ENCODE measurements around the gene ASB8.

The ASB8 gene, protein sequence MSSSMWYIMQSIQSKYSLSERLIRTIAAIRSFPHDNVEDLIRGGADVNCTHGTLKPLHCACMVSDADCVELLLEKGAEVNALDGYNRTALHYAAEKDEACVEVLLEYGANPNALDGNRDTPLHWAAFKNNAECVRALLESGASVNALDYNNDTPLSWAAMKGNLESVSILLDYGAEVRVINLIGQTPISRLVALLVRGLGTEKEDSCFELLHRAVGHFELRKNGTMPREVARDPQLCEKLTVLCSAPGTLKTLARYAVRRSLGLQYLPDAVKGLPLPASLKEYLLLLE

DNA sequence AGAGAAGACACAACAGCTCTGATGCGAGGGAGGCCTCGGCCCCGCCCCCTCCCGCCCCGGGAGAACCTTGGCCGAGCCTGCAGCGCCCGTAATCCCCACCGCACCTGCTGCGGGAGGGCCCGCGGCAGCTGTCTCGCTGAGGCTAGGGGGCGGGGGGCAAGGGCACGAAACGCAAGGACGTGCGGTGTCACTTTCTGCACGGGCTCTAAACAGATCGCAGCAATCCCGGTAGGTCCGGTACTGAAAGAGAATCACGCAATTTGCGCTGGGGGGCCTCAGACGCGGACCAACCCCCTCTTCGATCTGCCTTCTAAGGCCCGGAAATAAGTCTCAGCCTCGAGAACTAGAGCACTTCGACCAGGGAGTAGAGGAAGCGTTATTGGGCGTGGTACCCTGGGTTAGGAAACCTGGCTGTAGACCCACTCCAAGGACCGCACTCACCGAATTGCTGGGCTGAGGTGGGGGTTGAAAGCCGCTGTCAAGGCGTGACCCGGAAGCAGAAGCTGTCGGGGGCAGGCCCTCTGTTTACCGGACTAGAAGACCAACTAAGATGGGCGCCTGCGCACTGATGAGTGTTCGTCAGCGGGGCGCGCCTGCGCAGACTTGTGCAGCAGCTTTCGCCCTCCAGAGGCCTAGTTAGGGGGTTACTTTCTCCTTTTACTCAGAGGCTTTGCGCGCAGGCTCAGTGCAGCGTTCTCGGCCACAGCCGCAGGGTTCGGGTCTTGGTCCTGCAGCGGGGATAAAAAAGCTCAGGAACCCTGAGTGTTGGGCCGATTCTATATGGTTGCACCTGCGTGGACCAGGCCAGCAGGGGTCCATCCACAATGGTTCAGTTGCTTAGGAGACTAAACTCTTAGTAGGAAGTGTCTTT lies at the start of gene ASB8:
Gene ASB8 (minus strand): TSS at position 498 of the 871 bp plus-strand sequence. CDS start 4,019 bp downstream, outside the sequence.
- peak; percentile 99 for DNase-seq (ENCODE audit: low read depth, low spot score)

DNA sequence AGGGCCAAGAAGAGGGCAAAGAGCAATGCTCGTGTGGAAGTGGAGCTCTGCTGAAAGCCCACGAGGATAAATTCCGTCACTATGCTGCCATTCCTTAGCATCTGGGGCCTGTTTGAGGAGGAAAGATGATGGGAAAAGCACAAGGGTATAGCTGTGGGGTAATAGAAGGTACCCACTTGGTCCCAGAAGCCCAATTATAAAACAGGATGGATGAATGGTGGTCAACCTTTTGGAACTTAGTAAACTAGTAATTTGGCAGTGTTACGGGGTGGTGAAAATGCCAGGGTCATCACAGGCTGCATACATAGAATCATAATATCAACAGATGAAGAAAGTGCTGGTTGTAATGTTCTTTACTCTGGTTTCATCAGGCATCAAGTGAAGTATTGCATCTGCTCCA lies 45.9 kb upstream of the ASB8 start, which contains the start of gene OR10AD1:
Gene OR10AD1 (minus strand): TSS at position 101 of the 400 bp plus-strand sequence. CDS start 0 bp downstream, at position 101.
- no peak for DNase-seq (ENCODE audit: low read depth, low spot score)

DNA sequence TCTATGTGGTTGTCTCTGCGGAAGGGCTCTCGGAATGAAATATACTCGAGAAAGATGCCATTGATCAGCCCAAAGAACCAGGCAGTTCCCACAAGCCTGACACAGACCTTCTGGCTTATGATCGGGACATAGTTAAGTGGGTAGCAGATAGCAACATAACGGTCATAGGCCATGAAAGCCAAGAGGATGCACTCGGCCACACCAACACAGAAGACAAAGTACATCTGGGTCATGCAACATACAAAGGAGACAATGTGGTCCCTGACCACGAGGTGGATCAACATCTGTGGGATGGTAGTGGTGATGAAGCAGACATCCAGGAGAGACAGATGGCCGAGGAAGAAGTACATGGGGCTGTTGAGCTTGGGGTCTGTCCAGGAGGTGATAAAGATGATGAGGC lies 45.5 kb upstream of the ASB8 start:
- no peak for DNase-seq (ENCODE audit: low read depth, low spot score)

- no peak for DNase-seq (ENCODE audit: low read depth, low spot score)
Observed at GRCh38 chr12:48201516-48201915, 44.2 kb upstream of the ASB8 start.

DNA sequence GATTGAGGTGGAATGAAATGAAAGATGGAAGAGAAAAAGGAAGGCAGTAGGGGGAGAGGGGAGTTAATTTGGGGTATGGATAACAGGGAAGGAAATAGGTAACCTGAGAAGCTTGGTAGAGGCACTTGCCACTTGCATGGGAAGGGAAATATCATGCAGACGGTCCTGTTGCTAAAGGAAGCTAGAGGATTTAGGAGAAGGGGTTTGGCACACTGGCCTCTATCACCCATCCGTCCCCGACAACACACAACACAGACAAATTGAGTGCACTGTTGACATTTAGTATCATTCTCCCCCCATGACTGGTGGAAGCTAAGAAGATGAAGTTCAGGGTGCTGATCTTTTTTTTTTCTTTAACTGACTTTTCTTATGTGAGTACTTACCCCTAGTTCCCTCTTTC lies 43.8 kb upstream of the ASB8 start:
- no peak for DNase-seq (ENCODE audit: low read depth, low spot score)

DNA sequence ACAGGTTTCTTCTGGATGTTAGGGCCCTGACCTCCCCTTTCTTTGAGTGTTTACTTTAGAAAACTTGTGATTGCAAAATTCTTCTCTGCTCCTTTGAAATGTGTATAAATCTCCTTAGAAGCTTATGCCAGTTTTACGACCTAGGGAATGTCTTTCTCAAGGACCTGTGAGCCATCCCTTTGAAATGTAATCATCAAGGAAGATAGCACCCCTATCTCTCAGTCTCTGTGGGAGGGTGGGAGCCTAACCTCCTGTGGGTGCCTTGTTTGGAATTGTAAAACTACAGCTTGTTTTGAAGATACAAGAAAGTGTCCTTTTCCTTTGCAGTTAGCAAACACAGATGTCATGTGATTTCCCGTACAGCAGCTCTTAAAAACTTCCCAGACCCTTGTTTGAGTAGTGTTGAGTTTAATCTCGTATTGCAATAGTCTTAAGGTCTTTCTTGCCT lies 42.5 kb upstream of the ASB8 start:
- DNase-seq (ENCODE audit: low read depth, low spot score), result peak; percentile 59

GRCh38 chr12:48198985-48199384 lies 41.7 kb upstream of the ASB8 start:
- no peak for DNase-seq (ENCODE audit: low read depth, low spot score)

- DNase-seq (ENCODE audit: low read depth, low spot score), result no peak
Observed at GRCh38 chr12:48198672-48198971, 41.3 kb upstream of the ASB8 start.

DNA sequence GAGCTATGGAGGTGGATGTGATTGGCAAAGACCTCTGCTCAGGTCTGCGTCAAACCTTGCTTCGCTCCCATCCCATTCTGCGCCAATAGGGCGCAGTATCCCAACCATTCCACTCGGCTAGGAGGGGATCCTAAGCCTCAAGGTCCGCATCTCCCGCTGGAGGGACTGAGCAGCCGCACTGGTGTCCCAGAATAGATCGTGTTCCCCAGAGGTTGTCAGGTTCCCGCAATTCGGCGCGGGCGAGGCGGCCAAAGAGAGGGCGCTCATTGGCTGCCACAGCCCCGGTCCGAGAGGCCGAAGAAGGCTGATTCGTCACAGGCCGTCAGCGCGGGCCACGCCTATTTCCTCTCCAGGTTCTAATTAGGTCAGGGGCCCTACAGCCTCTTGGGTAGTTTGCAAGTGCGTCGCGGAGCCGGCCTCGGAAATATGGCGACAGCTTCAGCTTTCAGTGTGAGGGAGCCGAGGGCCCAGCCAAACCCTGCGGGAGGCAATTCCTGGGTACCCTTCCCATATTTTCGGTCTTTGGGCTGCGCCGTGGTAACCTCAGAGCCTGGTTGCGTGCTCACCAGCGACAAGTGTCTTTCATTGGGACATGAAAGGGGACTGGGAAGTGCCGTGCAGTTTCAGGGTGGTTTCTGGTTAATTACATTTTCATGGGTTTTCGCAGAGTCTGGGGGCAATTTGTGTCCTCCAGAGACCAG lies 40.8 kb upstream of the ASB8 start:
- DNase-seq (ENCODE audit: low read depth, low spot score), result peak; percentile 98

DNA sequence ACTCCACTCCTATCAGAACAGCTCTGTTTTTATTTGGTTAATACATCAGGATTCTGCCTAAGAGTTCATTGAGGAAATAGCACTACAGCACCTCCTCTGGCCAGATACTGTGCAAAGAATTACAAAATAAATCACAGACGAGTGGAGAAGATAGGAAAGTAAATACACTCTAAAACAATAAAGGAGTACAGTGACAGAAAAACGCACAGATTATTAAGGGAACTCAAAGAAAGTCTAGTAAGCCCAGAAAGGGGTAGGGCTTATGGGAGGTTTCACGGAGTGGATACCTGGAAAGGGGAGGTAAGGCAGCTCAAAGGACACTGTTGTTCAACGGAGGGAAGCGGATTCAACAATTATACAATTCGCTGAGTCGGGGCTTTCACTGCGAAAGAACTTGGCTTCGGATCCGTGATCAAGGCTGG lies 40.2 kb upstream of the ASB8 start:
- DNase-seq (ENCODE audit: low read depth, low spot score), result no peak

- no peak for DNase-seq (ENCODE audit: low read depth, low spot score)
Observed at GRCh38 chr12:48194799-48195201, 37.5 kb upstream of the ASB8 start.

DNA sequence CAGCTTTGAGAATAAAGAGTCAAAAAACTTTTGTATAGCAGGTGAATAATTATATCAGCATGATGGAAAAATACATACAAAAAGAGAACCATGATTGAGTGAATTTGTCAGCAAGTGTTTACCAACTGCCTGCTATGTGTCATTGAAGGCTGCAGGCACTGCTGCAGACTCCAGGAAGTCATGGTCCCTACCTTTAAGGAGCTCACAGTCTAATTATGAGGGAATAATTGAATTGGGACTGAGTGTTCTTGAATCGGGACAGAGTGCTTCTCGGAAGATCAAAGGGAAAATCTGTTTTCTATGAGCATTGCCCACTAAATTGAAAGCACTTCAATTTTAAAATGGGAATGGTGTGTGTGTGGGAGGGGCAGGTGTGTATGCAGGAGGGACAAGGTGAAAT lies 36.3 kb upstream of the ASB8 start:
- DNase-seq (ENCODE audit: low read depth, low spot score), result no peak

GRCh38 chr12:48192861-48193260 lies 35.5 kb upstream of the ASB8 start:
- DNase-seq (ENCODE audit: low read depth, low spot score), result no peak

DNA sequence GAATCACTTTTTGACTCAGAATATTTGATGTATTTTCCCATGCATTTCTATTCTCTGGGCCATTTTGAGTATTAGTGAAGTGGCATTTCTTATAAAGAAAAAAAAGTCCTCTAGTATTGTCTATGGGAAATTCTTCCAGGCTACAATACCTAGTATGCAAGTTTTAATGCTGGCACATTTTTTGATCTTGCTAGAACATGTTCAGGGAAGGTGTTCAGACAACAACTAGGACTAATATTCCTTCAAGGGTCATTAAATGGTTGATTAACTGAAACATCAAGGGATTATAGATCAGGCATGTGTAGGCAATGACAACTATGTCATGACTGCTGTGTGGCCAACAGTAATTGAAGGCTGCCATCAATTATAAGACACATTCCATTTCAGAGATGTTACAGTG lies 33.8 kb upstream of the ASB8 start:
- DNase-seq (ENCODE audit: low read depth, low spot score), result no peak

DNA sequence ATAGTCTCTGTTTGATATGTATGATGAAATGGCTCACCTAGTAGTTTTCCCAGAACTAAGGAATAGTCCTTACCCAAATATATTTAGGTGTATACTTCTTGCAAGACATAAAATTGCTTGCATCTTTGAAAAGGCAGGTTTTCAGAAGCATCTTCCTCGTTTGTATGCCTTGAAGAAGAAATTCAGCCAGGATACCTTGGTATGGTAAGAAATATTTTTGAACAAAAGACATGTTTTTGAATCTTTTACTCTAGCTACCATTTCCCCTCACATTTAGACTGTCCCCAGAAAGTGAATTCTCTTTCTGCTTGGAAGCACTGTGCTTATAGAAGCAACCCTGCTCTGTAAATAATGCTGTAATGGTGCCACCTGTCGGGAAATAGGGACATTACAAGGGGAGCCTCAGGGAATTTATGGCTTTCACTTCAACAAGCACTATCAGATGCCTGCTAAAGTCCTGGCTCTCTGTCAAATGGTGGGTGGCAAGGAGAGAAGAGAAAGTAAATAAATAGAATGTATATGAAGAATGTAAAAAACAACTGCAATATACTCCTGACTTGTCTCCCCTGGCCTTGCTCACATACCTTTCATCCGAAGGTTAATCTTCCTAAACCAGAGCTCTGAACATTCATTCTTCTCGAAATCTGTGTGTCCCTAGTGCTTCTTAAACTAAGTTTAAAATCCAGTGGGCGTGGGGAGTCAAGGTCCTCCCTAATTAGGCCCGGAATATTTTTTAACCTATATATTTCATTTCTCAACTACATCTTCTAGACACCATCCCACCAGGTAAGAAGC lies 32.2 kb upstream of the ASB8 start:
- DNase-seq (ENCODE audit: low read depth, low spot score), result peak; percentile 82

DNA sequence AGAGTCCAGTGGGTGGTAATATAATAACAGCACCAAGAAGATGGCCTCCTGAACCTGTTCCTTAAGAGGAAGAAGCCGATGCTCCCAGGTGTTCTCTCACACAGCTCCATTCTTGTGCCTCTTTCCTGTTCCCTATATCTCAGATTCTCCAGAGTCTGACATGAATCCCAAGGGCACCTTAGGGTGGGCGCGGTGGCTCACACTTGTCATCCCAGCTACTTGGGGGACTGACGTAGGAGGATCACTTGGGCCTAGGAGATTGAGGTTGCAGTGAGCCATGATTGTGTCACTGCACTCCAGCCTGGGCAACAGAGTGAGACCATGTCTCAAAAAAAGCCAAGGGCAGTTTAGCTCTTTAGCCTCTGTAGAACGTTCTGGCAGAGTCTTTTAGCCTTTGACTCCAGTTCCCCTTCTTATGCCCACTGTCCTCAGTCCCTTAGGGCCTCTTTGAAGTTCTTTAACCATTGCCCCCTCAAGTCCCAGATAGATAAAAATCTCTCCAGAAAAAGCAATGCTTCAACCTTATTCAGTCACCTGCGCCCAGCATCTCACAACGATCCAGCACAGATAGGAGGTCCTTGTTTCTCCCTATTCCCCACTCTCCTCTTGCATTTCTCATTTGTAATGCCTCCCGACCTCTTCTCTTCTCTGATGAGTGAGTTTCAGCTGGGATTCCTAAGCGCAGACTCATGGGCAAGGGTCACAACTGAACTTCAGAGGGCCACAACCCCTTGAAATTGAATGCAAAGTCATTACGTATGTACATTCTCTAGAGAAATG lies 30.8 kb upstream of the ASB8 start:
- no peak for DNase-seq (ENCODE audit: low read depth, low spot score)

DNA sequence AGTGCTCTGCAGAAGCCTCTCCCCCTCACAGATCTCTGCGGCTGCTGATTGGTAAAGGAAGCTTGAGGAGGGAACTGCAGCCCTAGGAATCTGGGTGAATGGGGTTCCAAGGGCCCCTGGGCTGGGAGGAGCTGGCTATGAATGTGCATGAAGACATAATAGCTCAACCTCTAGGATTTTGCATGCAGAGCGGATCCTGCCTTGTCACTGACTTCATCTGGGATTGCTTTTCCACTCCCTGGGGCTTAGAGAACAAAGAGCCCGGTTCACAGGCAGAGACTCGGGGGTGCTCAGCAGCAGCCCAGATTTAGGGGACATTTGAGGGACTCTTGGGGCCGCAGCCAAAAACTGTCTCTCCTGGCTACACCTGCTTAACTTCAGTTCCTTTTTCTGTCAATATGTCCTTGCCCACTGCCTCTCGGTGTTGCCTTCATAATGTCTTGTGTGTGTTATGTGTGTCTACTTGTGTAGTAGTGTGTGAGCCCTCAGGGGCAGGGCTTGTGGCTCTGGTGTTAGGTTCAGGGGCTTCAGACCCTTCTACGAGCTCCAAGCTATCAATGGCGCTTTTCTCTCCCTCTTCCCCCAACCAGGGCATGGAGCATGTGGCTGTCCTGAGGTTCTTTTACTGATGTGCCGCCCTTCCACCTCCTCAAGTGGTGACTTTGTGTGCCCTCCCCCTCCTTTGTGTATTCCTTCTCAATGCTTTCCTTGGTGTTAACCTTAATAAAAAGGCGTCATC lies 28.0 kb upstream of the ASB8 start:
- no peak for DNase-seq (ENCODE audit: low read depth, low spot score)

- no peak for DNase-seq (ENCODE audit: low read depth, low spot score)
Observed at GRCh38 chr12:48184549-48184922, 27.2 kb upstream of the ASB8 start.

GRCh38 chr12:48183876-48184548 lies 26.7 kb upstream of the ASB8 start:
- no peak for DNase-seq (ENCODE audit: low read depth, low spot score)
